BLaER1 (cell line): ENCODE results near the gene SLC37A1.
"Not testable (repeated sequence)": the region's sequence is repeated elsewhere in the genome, so short reads cannot be mapped to it uniquely, and the experiment has no call there.

Experiments
- H3K27ac ChIP-seq: shearing (Covaris generic); formaldehyde crosslinking; 2 replicates; pipeline ENCODE4 v1.8.1; 2022
- H3K27me3 ChIP-seq: shearing (Covaris generic); formaldehyde crosslinking; 2 replicates; pipeline ENCODE4 v1.8.1; 2022
- H3K36me3 ChIP-seq: shearing (Covaris generic); formaldehyde crosslinking; 2 replicates; pipeline ENCODE4 v1.8.1; 2022
- H3K4me1 ChIP-seq: shearing (Covaris generic); formaldehyde crosslinking; 2 replicates; pipeline ENCODE4 v1.8.1; 2022
- H3K4me2 ChIP-seq: shearing (Covaris generic); formaldehyde crosslinking; 2 replicates; pipeline ENCODE4 v1.8.1; 2022
- H3K4me3 ChIP-seq: shearing (Covaris generic); formaldehyde crosslinking; 2 replicates; pipeline ENCODE4 v1.8.1; 2022
- H3K9ac ChIP-seq: shearing (Covaris generic); formaldehyde crosslinking; 2 replicates; pipeline ENCODE4 v1.8.1; 2022
- H3K9me3 ChIP-seq: shearing (Covaris generic); formaldehyde crosslinking; 2 replicates; pipeline ENCODE4 v1.8.1; 2022
- H4K20me1 ChIP-seq: shearing (Covaris generic); formaldehyde crosslinking; 2 replicates; pipeline ENCODE4 v1.8.1; 2022
- Cebpa-rat ChIP-seq: shearing (Covaris generic); IDR thresholded peaks from 2 replicates; pipeline ENCODE4 v1.8.1; 2022

SLC37A1 gene

DNA sequence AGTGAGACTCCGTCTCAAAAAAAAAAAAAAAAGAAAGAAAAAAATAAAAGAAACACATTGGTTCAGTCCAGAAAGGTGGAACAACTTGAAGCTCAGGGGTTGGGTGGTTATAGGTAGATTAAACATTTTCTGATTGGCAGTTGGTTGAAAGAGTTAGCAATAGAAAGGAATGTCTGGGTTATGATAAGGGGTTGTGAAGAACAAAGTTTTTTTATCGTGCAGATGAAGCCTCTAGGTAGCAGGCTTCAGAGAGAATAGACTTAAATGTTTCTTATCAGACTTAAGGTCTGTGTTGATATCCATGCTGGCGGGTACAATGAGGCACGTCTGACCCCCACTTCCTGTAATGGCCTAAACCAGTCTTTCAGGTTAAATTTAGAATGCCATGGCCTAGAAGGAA, 94.8 kb downstream of the SLC37A1 start:
- Histone ChIP-seq H4K20me1 (no peaks in the 10 kb centered on the region), H3K9me3 (peaks cover 78% of the 10 kb centered on the region), H3K9ac (no peak overlapping the region), H3K27me3 (peaks cover 46% of the 10 kb centered on the region), H3K4me3 (no peak overlapping the region), H3K36me3 (no peaks in the 10 kb centered on the region), H3K4me1 (peaks cover 9% of the 10 kb centered on the region), H3K27ac (no peak overlapping the region), H3K4me2 (no peak overlapping the region)
- TF ChIP-seq Cebpa-rat: no peak

GRCh38 chr21:42609811-42610210, 96.2 kb downstream of the SLC37A1 start:
- Histone ChIP-seq H3K4me1 (peaks cover 19% of the 10 kb centered on the region), H3K9me3 (peaks cover 67% of the 10 kb centered on the region), H3K27me3 (peaks cover 55% of the 10 kb centered on the region), H3K4me3 (no peak overlapping the region), H3K9ac (no peak overlapping the region), H3K4me2 (no peak overlapping the region), H3K27ac (no peak overlapping the region), H4K20me1 (no peaks in the 10 kb centered on the region), H3K36me3 (no peaks in the 10 kb centered on the region)
- TF ChIP-seq Cebpa-rat: no peak

- Histone ChIP-seq H3K27me3 (peaks cover 64% of the 10 kb centered on the region), H3K36me3 (no peaks in the 10 kb centered on the region), H4K20me1 (peaks cover 4% of the 10 kb centered on the region; the same call in 1 of the 2 replicates), H3K9ac (no peak overlapping the region), H3K9me3 (peaks cover 48% of the 10 kb centered on the region), H3K27ac (no peak overlapping the region), H3K4me1 (peaks cover 24% of the 10 kb centered on the region), H3K4me3 (no peak overlapping the region), H3K4me2 (no peak overlapping the region)
- TF ChIP-seq Cebpa-rat: no peak
These were observed 98.2 kb downstream of the SLC37A1 start for GRCh38 chr21:42611852-42612251.

DNA sequence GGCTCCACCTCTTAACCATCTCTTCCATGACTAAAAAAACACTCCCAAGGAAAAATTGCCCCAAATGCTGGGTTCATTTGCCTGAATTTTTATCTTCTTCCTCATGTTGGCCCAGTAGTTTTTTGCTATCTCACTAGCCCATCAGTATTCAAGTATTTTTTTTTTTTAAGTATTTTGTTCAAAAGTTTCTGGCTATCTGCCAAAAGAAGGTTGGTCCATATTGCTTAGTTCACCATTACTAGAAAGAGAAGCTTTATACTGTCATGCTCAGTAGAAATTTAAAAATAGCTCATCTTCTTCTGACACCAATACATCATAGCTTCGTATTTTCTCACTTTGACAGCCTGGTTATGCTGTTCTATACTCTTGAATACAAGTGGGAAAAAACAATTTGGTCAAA, 98.7 kb downstream of the SLC37A1 start:
- Histone ChIP-seq H3K27me3 (peaks cover 64% of the 10 kb centered on the region), H3K4me3 (no peak overlapping the region), H3K36me3 (no peaks in the 10 kb centered on the region), H3K9ac (no peak overlapping the region), H3K4me1 (peaks cover 24% of the 10 kb centered on the region), H3K4me2 (no peak overlapping the region), H4K20me1 (peaks cover 9% of the 10 kb centered on the region; the same call in 1 of the 2 replicates), H3K27ac (no peak overlapping the region), H3K9me3 (peaks cover 45% of the 10 kb centered on the region)
- TF ChIP-seq Cebpa-rat: no peak

DNA sequence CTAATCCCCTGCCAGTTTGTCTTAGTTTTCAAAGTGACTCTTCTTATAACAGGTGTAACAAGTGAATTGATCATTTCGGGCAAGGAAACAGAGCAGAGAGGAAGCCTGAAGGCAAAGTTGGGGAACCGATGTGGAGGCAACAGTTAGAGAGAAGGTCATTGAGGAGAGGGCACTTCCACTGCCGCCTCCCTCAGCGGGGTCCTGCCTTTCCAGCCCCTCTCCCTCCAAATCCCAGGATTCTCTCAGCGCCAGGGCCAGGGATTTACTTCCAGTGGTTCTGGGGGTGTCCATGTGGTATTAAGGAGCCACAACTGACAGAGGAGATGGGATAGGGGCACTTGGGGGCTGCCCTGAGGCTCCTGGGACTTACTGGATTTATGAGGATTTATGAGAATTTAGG, 100.1 kb downstream of the SLC37A1 start:
- Histone ChIP-seq H3K36me3 (no peaks in the 10 kb centered on the region), H3K4me1 (peaks cover 24% of the 10 kb centered on the region), H4K20me1 (peaks cover 10% of the 10 kb centered on the region; the same call in 1 of the 2 replicates), H3K4me2 (no peak overlapping the region), H3K27ac (no peak overlapping the region), H3K9ac (no peak overlapping the region), H3K4me3 (no peak overlapping the region), H3K9me3 (peaks cover 36% of the 10 kb centered on the region), H3K27me3 (peaks cover 69% of the 10 kb centered on the region)
- TF ChIP-seq Cebpa-rat: no peak

GRCh38 chr21:42614396-42614795, 100.7 kb downstream of the SLC37A1 start:
- H3K27me3 ChIP-seq: peaks cover 69% of the 10 kb centered on the region
- H3K4me1 ChIP-seq: peaks cover 24% of the 10 kb centered on the region
- no peaks in the 10 kb centered on the region for H3K36me3 ChIP-seq
- no peak overlapping the region for H3K27ac ChIP-seq
- H3K4me2 ChIP-seq: peak overlapping the region; percentile 79
- H3K9me3 ChIP-seq: peaks cover 33% of the 10 kb centered on the region
- no peak overlapping the region for H3K4me3 ChIP-seq
- no peak for TF ChIP-seq Cebpa-rat
- H3K9ac ChIP-seq: no peak overlapping the region
- H4K20me1 ChIP-seq: peaks cover 10% of the 10 kb centered on the region; the same call in 1 of the 2 replicates

DNA sequence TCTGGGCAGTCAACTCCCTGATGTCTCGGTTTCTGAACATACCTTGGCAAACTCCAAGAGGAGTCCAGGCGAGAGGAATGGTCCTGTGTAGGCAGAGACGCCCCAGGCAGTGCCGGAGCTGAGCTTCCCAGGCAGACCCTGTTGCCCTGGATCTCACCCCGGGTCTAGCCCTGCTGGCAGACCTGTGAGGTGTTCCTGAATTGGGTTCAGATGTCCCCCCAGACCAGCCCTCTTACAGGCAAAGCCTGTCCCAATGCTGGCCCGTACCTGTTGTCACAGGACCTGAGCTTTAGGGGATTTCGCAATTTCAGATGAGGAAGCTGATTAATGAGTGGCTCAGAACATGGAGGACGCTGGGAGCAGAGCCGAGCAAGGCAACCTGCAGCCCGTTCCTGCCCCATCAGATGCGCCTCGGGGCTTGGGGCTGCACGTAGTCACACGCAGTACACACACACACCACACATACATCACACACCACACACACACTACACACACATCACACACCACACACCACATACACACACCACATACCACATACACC, 101.2 kb downstream of the SLC37A1 start:
- peak overlapping the region; percentile 79 for H3K4me2 ChIP-seq
- H3K27ac ChIP-seq: no peak overlapping the region
- peak; percentile 94 for TF ChIP-seq Cebpa-rat
- peaks cover 29% of the 10 kb centered on the region for H3K9me3 ChIP-seq
- H4K20me1 ChIP-seq: peaks cover 10% of the 10 kb centered on the region; the same call in 1 of the 2 replicates
- no peak overlapping the region for H3K9ac ChIP-seq
- H3K4me3 ChIP-seq: no peak overlapping the region
- no peaks in the 10 kb centered on the region for H3K36me3 ChIP-seq
- peaks cover 72% of the 10 kb centered on the region for H3K27me3 ChIP-seq
- peaks cover 22% of the 10 kb centered on the region for H3K4me1 ChIP-seq

- Histone ChIP-seq H4K20me1 (peaks cover 10% of the 10 kb centered on the region; the same call in 1 of the 2 replicates), H3K9me3 (peaks cover 27% of the 10 kb centered on the region), H3K4me2 (peak overlapping the region; percentile 79), H3K27me3 (peaks cover 72% of the 10 kb centered on the region), H3K4me1 (peaks cover 17% of the 10 kb centered on the region)
- not testable (repeated sequence) for H3K9ac ChIP-seq, H3K36me3 ChIP-seq, H3K4me3 ChIP-seq, H3K27ac ChIP-seq
These were observed 101.7 kb downstream of the SLC37A1 start for GRCh38 chr21:42615377-42615776.

DNA sequence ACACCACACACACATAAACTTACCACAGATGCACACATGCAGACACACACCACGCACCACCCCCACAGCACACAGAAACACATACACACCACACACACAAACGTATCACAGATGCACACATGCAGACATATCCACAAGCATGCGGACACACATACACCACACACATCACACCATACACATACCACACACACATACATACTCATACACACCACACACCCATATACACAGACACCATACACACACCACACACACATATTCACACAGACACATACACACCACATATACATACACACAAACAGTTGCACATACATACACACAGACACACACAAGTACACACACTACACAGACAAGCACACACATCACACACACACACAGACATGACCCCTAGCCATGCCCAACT, 102.3 kb downstream of the SLC37A1 start:
- Histone ChIP-seq H3K9me3 (peaks cover 25% of the 10 kb centered on the region), H3K27me3 (peaks cover 72% of the 10 kb centered on the region), H3K4me1 (peaks cover 15% of the 10 kb centered on the region), H4K20me1 (peaks cover 10% of the 10 kb centered on the region; the same call in 1 of the 2 replicates), H3K4me2 (no peak overlapping the region), H3K4me3 (no peak overlapping the region), H3K9ac (no peak overlapping the region), H3K27ac (no peak overlapping the region), H3K36me3 (no peaks in the 10 kb centered on the region)
- no peak for TF ChIP-seq Cebpa-rat

GRCh38 chr21:42616446-42616845, 102.8 kb downstream of the SLC37A1 start:
- Histone ChIP-seq H3K9me3 (peaks cover 20% of the 10 kb centered on the region), H3K4me2 (0 out of 2 replicates have a peak overlapping the region, but pooled peaks have one; percentile 2), H4K20me1 (peaks cover 10% of the 10 kb centered on the region; the same call in 1 of the 2 replicates), H3K27ac (no peak overlapping the region), H3K4me3 (no peak overlapping the region), H3K4me1 (peaks cover 15% of the 10 kb centered on the region), H3K9ac (no peak overlapping the region), H3K27me3 (peaks cover 72% of the 10 kb centered on the region), H3K36me3 (no peaks in the 10 kb centered on the region)
- TF ChIP-seq Cebpa-rat: no peak

GRCh38 chr21:42616941-42617340, 103.3 kb downstream of the SLC37A1 start:
- no peak overlapping the region for H3K9ac ChIP-seq
- H3K4me1 ChIP-seq: peaks cover 15% of the 10 kb centered on the region
- TF ChIP-seq Cebpa-rat: no peak
- peaks cover 72% of the 10 kb centered on the region for H3K27me3 ChIP-seq
- no peak overlapping the region for H3K4me3 ChIP-seq
- H3K36me3 ChIP-seq: no peaks in the 10 kb centered on the region
- H3K4me2 ChIP-seq: no peak overlapping the region
- H3K9me3 ChIP-seq: peaks cover 15% of the 10 kb centered on the region
- peaks cover 10% of the 10 kb centered on the region; the same call in 1 of the 2 replicates for H4K20me1 ChIP-seq
- H3K27ac ChIP-seq: no peak overlapping the region
